ENCODE results near the gene ENSA.

DNA sequence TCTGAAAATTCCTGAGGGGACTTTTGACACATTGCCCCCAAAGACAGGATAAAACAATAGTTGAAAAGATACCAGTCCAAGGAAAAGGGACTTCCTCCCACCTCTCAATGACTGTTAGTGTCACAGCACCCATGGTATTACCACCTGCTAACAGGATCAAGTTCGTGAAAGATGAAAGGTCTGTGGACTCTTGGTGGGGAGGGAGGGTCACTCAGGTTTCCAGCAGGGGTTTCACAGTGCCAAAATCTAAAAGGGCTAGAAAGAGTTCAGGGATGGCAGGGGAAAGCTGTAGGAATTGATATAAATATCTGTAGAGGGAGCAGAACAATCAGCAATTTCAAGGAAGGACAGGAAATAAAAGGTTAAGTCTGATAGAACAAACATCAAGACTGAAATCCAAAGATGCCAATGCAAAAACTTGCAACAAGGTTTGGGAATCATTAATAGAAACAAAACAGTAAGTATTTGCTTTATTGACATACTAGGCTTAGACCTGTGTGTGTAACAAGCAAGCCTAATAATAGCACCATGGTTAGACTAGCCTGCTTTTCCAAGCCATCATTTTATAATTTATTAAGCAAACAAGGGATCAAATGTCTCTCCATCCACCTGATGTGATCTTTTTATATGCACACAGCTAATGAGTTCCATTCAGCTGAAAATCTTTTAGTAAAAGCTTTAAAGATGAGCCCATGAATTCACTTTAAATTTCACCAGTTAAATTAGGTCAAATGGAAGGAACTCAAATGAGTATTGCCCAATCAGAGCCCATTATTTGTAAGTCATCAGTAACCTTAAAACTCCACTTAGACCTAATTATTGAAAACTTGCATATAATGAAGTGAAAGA, 53.7 kb downstream of the ENSA start:
- TF ChIP-seq, protein P1, sequence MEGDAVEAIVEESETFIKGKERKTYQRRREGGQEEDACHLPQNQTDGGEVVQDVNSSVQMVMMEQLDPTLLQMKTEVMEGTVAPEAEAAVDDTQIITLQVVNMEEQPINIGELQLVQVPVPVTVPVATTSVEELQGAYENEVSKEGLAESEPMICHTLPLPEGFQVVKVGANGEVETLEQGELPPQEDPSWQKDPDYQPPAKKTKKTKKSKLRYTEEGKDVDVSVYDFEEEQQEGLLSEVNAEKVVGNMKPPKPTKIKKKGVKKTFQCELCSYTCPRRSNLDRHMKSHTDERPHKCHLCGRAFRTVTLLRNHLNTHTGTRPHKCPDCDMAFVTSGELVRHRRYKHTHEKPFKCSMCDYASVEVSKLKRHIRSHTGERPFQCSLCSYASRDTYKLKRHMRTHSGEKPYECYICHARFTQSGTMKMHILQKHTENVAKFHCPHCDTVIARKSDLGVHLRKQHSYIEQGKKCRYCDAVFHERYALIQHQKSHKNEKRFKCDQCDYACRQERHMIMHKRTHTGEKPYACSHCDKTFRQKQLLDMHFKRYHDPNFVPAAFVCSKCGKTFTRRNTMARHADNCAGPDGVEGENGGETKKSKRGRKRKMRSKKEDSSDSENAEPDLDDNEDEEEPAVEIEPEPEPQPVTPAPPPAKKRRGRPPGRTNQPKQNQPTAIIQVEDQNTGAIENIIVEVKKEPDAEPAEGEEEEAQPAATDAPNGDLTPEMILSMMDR (IDR thresholded peaks at IDR 0.05) = no peak
- no peak for TF ChIP-seq POLR2A (IDR thresholded peaks at IDR 0.05)

Data from testis (tissue), 2 donors.